Suprapubic skin (tissue), 4 donors: ENCODE data around the gene OR4K17. TPM values are rescaled to one million over a fixed set of nuclear protein-coding genes. Genes with fewer than 3 reads are reported as not detected.

Experiments
- total RNA-seq, 4 donors: library from RNA; depleted of rRNA; stranded (reverse); fragments of >200 nt; gene quantifications; one replicate each; pipeline ENCODE4 v1.1.0, GENCODE V29; 2016

OR4K17 gene
- total RNA-seq, 4 donors from 2014 or later, result not detected

Other genes with a start within 250 kb of the OR4K17 start
- under 1 TPM in 1 of 4 donors, not detected in 3; 0.04 TPM for gene OR4K2, start 235.6 kb upstream of the OR4K17 start, total RNA-seq
- not detected for gene OR4K5, start 190.1 kb upstream of the OR4K17 start, total RNA-seq
- not detected for gene OR4K1, start 179.8 kb upstream of the OR4K17 start, total RNA-seq
- not detected for gene OR4K15, start 135.1 kb upstream of the OR4K17 start, total RNA-seq
- gene OR4Q2, start 108.6 kb upstream of the OR4K17 start, total RNA-seq, result not detected
- gene OR4K14, start 91.4 kb upstream of the OR4K17 start, total RNA-seq, result not detected
- gene OR4K13, start 74.7 kb upstream of the OR4K17 start, total RNA-seq, result not detected
- gene OR4L1, start 50.7 kb upstream of the OR4K17 start, total RNA-seq, result not detected
- not detected for gene OR4N5, start 28.1 kb downstream of the OR4K17 start, total RNA-seq
- not detected for gene OR11G2, start 80.2 kb downstream of the OR4K17 start, total RNA-seq
- gene OR11H6, start 113.0 kb downstream of the OR4K17 start, total RNA-seq, result not detected
- gene OR11H7, start 118.2 kb downstream of the OR4K17 start, total RNA-seq, result not detected
- not detected for gene OR11H4, start 128.5 kb downstream of the OR4K17 start, total RNA-seq
- gene TTC5, start 195.2 kb downstream of the OR4K17 start, total RNA-seq, result 10 to 100 TPM; 13.3 to 23.3 (median 14.6) TPM
- 10 to 100 TPM; 42.5 to 50.3 (median 47.6) TPM for gene CCNB1IP1, start 222.5 kb downstream of the OR4K17 start, total RNA-seq
- gene PARP2, start 232.9 kb downstream of the OR4K17 start, total RNA-seq, result 10 to 100 TPM; 12.2 to 34.0 (median 14.9) TPM